DND-41 (cell line): ENCODE data around the gene TRAP1.

ENCODE experiments used
- EZH2 ChIP-seq: IDR thresholded peaks from 3 replicates; pipeline ENCODE4 v1.6.1; 2012; ENCODE audit warnings: borderline replicate concordance, low read depth, mild to moderate bottlenecking, moderate library complexity, low read length, inconsistent platforms; ENCODE audit not compliant: severe bottlenecking
- TF ChIP-seq, protein P1 (sequence below): IDR thresholded peaks from 2 replicates; pipeline ENCODE4 v1.5.1; 2012; ENCODE audit warnings: borderline replicate concordance, low read length, moderate library complexity, mild to moderate bottlenecking; ENCODE audit not compliant: poor library complexity, severe bottlenecking; ENCODE audit errors: extremely low read depth

DNA sequence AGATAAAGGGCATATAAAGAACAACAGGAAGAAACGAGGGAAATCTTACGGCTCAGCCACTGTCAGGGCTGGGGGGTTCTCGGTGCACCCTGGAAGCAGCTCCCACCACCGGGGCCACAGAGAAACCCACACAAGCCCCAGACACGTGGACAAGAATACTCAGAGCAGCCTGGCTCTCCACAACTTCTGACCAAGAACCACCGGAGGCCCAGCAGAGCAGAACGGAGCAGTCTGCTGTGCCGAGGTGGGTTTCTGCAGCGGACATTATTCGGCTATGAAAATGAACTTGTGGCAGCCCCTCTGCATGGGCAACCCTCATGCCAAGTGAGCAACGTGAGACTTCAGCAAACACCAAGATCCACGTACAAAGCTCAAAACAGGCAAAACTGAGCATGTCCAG, 56.0 kb downstream of the TRAP1 start:
- TF ChIP-seq, protein P1, sequence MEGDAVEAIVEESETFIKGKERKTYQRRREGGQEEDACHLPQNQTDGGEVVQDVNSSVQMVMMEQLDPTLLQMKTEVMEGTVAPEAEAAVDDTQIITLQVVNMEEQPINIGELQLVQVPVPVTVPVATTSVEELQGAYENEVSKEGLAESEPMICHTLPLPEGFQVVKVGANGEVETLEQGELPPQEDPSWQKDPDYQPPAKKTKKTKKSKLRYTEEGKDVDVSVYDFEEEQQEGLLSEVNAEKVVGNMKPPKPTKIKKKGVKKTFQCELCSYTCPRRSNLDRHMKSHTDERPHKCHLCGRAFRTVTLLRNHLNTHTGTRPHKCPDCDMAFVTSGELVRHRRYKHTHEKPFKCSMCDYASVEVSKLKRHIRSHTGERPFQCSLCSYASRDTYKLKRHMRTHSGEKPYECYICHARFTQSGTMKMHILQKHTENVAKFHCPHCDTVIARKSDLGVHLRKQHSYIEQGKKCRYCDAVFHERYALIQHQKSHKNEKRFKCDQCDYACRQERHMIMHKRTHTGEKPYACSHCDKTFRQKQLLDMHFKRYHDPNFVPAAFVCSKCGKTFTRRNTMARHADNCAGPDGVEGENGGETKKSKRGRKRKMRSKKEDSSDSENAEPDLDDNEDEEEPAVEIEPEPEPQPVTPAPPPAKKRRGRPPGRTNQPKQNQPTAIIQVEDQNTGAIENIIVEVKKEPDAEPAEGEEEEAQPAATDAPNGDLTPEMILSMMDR: no peak
- TF ChIP-seq EZH2: no peak
